Suprapubic skin (tissue), 4 donors: Measurements from ENCODE around the gene PABPC5.

Experiments
- POLR2A ChIP-seq, 2 donors: fragments of 450-650 bp; IDR thresholded peaks; one replicate each; pipeline ENCODE4 v1.6.1; 2017; ENCODE audit warnings: antibody characterized with exemption in 2 of 2, mild to moderate bottlenecking in 2 of 2, moderate library complexity in 2 of 2
- POLR2AphosphoS5 ChIP-seq, 3 donors: sonication (generic); formaldehyde crosslinking; IDR thresholded peaks; one replicate each; pipeline ENCODE4 v1.6.1; 2017; ENCODE audit warnings: antibody characterized with exemption in 3 of 3
- TF ChIP-seq, protein P1 (sequence below), 2 donors: fragments of 200-600 bp in 1 of 2; fragments of 450-650 bp in 1 of 2; sonication (generic) in 1 of 2; IDR thresholded peaks; one replicate each; pipeline ENCODE4 v1.5.1; 2016 to 2019; ENCODE audit warnings: antibody characterized with exemption in 2 of 2, mild to moderate bottlenecking in 1 of 2, moderate library complexity in 1 of 2

- TF ChIP-seq, protein P1, sequence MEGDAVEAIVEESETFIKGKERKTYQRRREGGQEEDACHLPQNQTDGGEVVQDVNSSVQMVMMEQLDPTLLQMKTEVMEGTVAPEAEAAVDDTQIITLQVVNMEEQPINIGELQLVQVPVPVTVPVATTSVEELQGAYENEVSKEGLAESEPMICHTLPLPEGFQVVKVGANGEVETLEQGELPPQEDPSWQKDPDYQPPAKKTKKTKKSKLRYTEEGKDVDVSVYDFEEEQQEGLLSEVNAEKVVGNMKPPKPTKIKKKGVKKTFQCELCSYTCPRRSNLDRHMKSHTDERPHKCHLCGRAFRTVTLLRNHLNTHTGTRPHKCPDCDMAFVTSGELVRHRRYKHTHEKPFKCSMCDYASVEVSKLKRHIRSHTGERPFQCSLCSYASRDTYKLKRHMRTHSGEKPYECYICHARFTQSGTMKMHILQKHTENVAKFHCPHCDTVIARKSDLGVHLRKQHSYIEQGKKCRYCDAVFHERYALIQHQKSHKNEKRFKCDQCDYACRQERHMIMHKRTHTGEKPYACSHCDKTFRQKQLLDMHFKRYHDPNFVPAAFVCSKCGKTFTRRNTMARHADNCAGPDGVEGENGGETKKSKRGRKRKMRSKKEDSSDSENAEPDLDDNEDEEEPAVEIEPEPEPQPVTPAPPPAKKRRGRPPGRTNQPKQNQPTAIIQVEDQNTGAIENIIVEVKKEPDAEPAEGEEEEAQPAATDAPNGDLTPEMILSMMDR (IDR thresholded peaks at IDR 0.05) = no peak
- TF ChIP-seq POLR2A (IDR thresholded peaks at IDR 0.05) (no peak), POLR2AphosphoS5 (IDR thresholded peaks at IDR 0.05) (no peak)
These were observed 45.6 kb upstream of the PABPC5 start for GRCh38 chrX:91389026-91389425.
